Lower lobe of right lung (tissue), 2 donors: ENCODE data around the gene LAMA3. TPM values are rescaled to one million over a fixed set of nuclear protein-coding genes. Genes with fewer than 3 reads are reported as not detected.

Source experiments
- ATAC-seq, 2 donors: fragments of 200-7000 bp; cut with Tn5 transposase; one replicate each; pipeline ENCODE4 v1.9.1; 2020 to 2022; ENCODE audit warnings: mild to moderate bottlenecking in 2 of 2, moderate library complexity in 2 of 2
- DNase-seq: peaks from one replicate; pipeline ENCODE4 v3.0.0-alpha.2; 2020
- H3K27ac ChIP-seq: fragments of 200-600 bp; one replicate; pipeline ENCODE4 v1.8.0; 2022
- H3K27me3 ChIP-seq: fragments of 200-600 bp; one replicate; pipeline ENCODE4 v1.8.0; 2022; ENCODE audit warnings: low read depth
- H3K36me3 ChIP-seq: fragments of 200-600 bp; one replicate; pipeline ENCODE4 v1.8.0; 2022; ENCODE audit warnings: mild to moderate bottlenecking
- H3K4me1 ChIP-seq: fragments of 200-600 bp; one replicate; pipeline ENCODE4 v1.8.0; 2022
- H3K4me3 ChIP-seq: fragments of 200-600 bp; one replicate; pipeline ENCODE4 v1.8.0; 2022; ENCODE audit warnings: mild to moderate bottlenecking
- H3K9me3 ChIP-seq: fragments of 200-600 bp; one replicate; pipeline ENCODE4 v1.8.0; 2022
- CTCF ChIP-seq: fragments of 200-600 bp; IDR thresholded peaks from one replicate; pipeline ENCODE4 v1.8.0; 2022; ENCODE audit warnings: antibody characterized with exemption, mild to moderate bottlenecking
- intact Hi-C: fragments of 100-400 bp; cut with DNase I; formaldehyde crosslinking; loops from one replicate; pipeline ENCODE4 v1.11.0; 2022
- total RNA-seq: library from RNA; stranded (reverse); fragmentation: NEBNext Ultra II Directional; extraction: Animal tissue kit (Norgen Biotek cat#: 25700); gene quantifications from one replicate; pipeline ENCODE4 v1.2.1, GENCODE V29; 2021
- donor health status: DM: no; HTN: yes; CAD: no; lungs with severe emphysema.

Gene LAMA3
- total RNA-seq, 1 donor from 2014 or later = 89.1 TPM

GRCh38 chr18:23703057-23703986, 14.1 kb downstream of the LAMA3 start:
- Histone ChIP-seq H3K27ac (no peak overlapping the region), H3K9me3 (peaks cover 10% of the 10 kb centered on the region), H3K4me1 (no peaks in the 10 kb centered on the region), H3K36me3 (no peaks in the 10 kb centered on the region), H3K27me3 (no peaks in the 10 kb centered on the region), H3K4me3 (no peak overlapping the region)
- intact Hi-C loops = no loop called here
- ATAC-seq = peak; percentile 72 to 74
- no peak for DNase-seq
- TF ChIP-seq CTCF = peak; percentile 42

DNA sequence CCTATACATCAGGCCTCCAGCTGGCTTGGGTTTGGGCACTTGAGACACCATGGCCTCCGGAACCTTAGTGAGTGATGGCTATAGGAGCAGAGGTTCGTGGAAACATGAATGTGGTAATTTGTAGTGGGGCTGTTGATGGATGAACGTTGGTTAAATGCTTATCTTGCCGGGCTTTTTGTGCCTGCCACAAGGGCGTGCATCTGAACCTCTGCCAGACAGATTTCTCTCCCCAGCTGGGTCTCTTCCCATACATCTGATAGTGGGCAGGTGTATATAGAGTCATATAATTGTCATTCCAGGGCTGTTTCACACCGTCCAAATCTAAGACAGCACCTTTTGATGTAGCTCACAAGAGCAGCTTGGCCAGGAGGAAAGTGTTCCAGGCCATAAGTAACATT, 14.7 kb downstream of the LAMA3 start:
- intact Hi-C loops = no loop called here
- no peak overlapping the region for H3K4me3 ChIP-seq
- no peaks in the 10 kb centered on the region for H3K36me3 ChIP-seq
- no peaks in the 10 kb centered on the region for H3K4me1 ChIP-seq
- H3K27me3 ChIP-seq = no peaks in the 10 kb centered on the region
- peaks cover 10% of the 10 kb centered on the region for H3K9me3 ChIP-seq
- no peak overlapping the region for H3K27ac ChIP-seq
- TF ChIP-seq CTCF = no peak
- DNase-seq (no peak), ATAC-seq (peak in 1 of 2 donors; percentile 18)

GRCh38 chr18:23704806-23705205, 15.6 kb downstream of the LAMA3 start:
- no peaks in the 10 kb centered on the region for H3K4me1 ChIP-seq
- H3K4me3 ChIP-seq = no peak overlapping the region
- no peaks in the 10 kb centered on the region for H3K36me3 ChIP-seq
- no peak overlapping the region for H3K27ac ChIP-seq
- ATAC-seq (no peak), DNase-seq (no peak)
- no peak for TF ChIP-seq CTCF
- no peaks in the 10 kb centered on the region for H3K27me3 ChIP-seq
- intact Hi-C loops = no loop called here
- H3K9me3 ChIP-seq = peaks cover 10% of the 10 kb centered on the region

DNA sequence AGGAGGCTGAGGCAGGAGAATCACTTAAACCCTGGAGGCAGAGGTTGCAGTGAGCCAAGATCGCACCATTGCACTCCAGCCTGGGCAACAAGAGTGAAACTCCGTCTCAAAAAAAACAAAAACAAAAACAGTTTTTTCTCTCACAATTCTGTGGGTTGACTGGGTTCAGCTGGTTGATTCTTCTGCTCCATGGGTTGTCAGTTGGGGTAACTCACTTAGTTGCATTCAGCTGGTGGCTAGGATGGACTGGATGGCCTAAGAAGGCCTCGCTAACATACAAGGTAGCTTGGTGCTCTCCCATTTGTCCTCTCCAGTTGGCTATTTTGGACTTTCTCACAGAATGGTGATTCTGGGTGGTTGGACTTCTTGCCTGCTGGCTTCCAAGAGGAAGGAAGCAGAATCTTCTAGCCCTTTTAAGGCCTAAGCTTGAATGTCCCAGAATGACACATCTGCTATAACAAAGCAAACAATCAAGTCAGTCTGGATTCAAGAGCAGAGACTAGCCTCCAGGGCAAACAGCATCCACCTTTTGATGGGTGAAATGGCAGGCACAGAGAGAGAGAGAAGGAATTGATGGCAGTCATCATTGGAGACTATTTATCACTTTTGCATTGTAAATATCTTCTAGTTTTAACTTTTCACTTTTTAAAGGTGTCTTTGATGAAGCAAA, 17.9 kb downstream of the LAMA3 start:
- Histone ChIP-seq H3K27ac (no peak overlapping the region), H3K36me3 (no peaks in the 10 kb centered on the region), H3K4me1 (no peaks in the 10 kb centered on the region), H3K4me3 (no peak overlapping the region), H3K27me3 (no peaks in the 10 kb centered on the region), H3K9me3 (peaks cover 10% of the 10 kb centered on the region)
- ATAC-seq = no peak
- TF ChIP-seq CTCF = no peak
- intact Hi-C loops = no loop called here
- DNase-seq = no peak

DNA sequence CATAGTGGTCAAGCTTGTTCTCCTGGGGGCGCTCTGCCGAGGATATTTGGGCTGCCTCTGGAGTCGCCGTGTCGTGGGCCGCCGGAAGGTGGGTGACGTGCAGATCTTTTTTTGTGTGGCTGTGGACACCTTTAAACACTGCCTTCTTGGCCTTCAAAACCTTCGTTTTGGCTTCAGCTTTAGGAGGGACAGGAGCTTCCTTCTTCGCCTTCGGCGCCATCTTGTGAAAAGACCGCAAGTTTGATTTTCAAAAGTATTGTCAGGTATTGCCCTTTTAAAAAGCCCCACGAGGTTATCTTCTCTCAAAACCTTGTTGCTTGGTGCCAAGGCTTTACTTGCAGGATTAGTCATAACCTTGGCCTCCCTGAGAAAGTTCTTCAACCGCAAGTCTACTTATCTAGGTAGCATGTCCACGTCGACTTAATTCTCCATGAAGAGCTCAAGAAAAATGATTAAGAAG, 20.8 kb downstream of the LAMA3 start:
- no peak for TF ChIP-seq CTCF
- ATAC-seq (peak in 1 of 2 donors; percentile 84), DNase-seq (no peak)
- peak overlapping the region; percentile 6 for H3K27ac ChIP-seq
- peaks cover 10% of the 10 kb centered on the region for H3K9me3 ChIP-seq
- no peaks in the 10 kb centered on the region for H3K4me1 ChIP-seq
- H3K36me3 ChIP-seq = no peaks in the 10 kb centered on the region
- intact Hi-C loops = no loop called here
- H3K27me3 ChIP-seq = no peaks in the 10 kb centered on the region
- H3K4me3 ChIP-seq = no peak overlapping the region
